Middle frontal gyrus (tissue), 1 donor: Measurements from ENCODE around the gene OXA1L.
"Not testable (repeated sequence)": the region's sequence is repeated elsewhere in the genome, so short reads cannot be mapped to it uniquely, and the experiment has no call there.

Experiments used
- DNase-seq: peaks from one replicate; pipeline ENCODE4 v3.0.0-alpha.2; 2015; ENCODE audit warnings: low spot score; ENCODE audit errors: extremely low spot score

The OXA1L gene

DNA sequence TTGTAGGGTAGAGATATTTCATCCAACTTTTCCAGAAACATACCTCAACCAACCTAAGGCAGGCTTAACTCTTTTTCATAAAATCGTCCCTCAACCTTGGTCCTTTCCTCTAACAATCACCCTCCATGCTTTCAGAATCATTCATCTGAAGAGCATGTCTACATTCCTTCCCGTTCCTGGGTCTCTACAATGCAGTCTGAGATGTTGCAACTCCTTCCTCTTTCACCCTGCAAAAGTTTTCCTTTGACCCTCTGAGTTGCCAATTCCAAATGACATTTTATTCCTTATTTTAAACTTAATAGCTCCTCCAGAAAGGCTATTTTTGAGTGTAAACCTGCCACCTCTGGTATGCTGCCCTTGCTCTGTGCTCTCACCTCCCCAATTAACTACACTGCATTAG lies 32.0 kb downstream of the OXA1L start:
- DNase-seq: no peak

DNA sequence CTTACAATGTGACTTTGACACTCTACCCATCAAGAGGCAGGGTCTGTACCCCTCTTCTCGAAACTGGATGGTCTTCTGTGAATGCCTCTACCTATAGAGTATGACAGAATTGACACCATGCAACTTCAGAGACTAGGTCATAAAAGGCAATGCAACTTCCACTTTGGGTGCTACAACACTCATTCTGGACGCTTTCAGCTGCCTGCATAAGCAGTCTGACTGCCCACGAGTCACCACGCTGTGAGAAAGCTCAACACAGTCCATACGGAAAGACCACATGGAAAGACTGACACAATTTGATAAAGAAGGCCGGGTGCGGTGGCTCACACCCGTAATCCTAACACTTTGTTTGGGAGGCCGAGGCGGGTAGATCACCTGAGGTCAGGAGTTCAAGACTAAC lies 33.9 kb downstream of the OXA1L start:
- no peak for DNase-seq

DNA sequence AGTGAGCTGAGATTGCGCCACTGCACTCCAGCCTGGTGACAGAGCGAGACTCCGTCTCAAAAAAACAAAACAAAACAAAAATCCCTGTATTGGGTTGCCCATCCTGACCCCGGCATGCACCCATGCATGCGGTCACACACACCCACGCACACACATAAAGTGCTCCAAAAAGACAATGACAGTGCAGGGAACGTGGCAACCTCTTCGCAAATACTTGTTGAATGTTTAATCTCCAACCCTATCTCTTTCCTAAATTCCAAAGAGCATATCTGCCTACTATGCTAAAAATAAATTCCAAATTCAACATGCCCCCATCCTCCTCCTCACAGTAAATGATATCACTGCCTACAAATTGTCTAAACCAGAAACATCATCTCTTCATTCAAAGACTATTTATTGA lies 35.2 kb downstream of the OXA1L start:
- DNase-seq: no peak

DNA sequence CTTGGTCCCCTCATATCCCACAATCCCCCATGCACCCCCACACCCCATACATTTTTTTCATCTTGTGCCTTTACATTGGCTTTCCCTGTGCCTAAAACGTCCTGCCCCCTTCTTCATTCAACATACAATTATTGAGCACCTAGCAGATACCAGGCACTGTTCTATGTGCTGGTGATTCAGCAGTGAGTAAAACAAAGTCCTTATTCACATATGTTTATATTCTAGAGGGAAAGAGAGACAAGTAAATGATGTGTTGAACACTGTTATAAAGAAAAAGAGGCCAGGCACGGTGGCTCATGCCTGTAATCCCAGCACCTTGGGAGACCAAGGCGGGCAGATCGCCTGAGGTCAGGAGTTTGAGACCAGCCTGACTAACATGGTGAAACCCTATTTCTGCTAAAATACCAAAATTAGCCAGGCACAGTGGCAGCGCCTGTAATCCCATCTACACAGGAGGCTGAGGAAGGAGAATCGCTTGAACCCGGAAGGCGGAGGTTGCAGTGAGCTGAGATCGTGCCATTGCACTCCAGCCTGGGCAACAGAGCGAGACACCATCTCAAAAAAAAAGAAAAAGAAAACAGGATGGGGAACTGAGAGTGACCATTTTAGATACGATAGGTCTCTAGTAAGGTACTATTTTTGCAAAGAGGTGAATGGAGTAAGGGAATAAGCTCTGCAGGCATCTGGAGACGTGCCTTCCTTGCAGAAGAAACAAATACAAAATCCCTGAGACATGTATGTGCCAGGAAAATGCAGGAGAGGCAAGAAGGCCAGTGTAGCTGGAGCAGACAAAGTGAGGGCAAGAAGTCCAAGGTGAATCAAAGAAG lies 36.6 kb downstream of the OXA1L start:
- DNase-seq: no peak

DNA sequence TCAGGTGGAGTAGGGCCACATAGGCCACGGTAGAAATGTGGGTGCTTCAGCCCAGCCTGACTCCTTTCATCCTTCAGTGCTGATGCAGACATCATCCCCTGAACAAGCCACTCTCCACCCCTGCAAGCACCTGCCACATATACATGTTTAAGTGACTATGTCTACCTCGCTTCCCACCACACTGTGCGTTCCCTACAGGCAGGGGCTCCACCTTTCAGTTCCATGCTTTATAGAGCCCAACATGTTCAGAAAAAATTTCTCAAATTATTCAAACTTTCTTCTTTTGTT lies 37.1 kb downstream of the OXA1L start:
- no peak for DNase-seq

DNA sequence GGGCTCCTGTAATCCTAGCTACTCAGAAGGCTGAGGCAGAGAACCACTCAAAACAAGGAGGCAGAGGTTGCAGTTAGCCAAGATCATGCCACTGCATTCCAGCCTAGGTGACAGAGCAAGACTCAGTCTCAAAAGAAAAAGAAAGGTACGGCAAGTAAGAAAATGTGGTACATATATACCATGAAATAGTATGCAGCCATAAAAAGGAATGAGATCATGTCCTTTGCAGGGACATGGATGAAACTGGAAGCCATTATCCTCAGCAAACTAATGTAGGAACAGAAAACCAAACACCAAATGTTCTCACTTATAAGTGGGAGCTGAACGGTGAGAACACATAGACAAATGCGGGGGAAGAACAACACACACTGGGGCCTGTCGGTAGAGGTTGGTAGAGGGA lies 38.7 kb downstream of the OXA1L start:
- not testable (repeated sequence) for DNase-seq

DNA sequence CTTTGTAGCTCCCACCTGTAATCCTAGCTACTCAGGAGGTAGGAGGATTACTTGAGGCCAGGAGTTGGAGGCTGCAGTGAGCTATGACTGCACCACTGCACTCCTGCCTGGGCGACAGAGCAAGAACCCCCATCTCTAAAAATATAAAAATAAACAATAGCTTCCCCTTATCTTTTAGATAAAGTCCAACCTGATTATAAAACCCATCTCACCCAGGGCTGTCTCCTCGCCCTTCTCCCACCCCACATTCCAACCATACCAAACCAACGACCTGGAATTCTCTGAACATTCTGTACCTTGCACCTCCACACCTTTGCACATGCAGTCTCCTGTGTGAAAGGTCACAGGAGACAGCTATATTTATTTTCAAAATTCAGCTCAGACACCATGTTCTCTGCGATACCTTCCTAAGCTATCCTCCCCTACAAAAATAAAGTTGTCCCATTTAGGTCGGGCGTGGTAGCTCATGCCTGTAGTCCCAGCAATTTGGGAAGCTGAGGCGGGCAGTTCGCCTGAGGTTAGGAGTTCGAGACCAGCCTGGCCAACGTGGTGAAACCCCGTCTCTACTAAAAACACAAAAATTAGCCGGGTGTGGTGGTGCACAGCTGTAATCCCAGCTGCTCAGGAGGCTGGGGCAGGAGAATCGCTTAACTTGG lies 41.1 kb downstream of the OXA1L start:
- no peak for DNase-seq

DNA sequence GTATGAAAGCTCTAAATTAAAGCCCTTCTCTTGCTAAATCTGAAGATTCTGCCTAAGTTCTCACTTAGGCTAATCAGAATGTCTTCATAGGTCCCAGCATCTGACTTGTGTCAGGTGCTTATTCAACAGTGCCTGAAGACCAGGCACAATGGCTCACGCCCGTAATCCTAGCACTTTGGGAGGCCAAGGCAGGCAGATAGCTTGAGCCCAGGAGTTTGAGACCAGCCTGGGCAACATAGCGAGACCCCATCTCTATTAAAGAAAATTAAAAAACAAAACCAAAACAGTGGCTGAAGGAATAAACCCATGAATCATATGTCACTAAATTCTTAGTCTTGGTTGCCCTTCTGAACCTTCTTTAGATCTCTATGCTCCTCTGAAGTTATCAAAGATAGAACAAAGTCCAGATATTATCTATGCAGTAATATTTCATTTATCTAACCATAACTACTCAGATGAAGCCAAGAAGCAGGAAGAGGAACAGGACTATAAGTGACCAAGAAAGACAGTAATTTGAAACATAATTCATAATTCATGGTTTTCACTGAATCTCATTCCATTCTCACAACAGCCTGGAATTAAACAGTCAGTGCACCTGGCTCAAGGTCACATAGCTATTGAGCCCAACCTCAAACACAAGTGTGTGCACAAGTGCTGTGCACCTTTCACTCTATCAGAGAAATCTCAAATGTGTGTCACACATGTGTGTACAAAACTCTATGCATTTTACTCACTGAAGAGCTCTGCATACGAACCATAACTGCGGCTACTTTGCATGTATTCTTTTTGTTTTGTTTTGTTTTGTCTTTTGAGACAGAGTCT lies 42.1 kb downstream of the OXA1L start:
- no peak for DNase-seq

DNA sequence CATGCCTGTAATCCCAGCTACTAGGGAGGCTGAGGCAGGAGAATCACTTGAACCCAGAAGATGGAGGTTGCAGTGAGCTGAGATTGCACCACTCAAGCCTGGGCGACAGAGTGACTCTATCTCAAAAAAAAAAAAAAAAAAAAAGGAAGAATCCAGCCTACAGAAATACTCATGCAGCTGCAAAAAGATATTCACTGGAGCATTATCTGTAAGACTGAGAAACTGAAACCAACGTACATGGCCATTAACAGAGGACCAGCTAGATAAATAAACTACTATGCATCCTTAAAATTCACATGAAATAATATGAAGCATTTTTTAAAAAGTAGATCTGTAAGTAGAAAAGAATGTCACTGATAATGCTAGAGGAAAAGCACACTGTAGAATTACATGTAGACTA lies 45.2 kb downstream of the OXA1L start:
- no peak for DNase-seq

DNA sequence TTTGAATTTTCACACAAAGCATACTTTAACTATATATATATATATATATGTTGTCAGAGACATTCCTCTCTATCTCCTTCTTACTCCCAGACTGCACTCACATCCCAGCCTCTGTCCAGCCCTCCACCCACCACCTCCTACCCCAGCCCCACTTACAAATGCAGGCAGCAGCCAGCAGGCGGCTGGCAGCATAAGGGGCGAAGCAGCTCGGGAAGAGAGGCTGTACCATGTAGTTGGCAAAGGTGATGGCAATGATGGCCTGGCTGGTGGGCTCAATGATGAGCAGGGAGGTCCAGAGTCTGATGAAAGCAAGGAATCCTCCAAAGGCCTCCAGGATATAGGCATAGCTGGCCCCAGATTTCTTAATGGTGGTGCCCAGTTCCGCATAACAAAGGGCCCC lies 46.3 kb downstream of the OXA1L start:
- DNase-seq: no peak

DNA sequence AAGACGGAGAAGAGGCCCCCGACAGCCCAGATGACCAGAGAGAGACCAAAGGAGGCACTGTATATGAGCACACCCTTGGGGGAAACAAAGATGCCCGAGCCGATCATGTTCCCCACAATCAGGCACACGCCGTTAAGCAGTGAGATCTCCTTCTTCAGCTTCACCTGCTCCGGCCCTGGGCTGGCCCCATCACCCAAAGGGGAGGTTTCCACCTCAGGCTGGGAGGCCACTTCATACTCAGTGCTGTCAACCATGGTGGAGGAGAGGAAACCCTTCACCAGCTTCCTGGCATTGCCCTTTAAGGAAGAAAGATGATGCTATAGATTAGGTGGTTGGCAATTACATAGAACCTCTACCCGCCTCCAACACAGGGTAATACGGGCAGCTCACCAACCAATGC lies 46.7 kb downstream of the OXA1L start:
- no peak for DNase-seq

DNA sequence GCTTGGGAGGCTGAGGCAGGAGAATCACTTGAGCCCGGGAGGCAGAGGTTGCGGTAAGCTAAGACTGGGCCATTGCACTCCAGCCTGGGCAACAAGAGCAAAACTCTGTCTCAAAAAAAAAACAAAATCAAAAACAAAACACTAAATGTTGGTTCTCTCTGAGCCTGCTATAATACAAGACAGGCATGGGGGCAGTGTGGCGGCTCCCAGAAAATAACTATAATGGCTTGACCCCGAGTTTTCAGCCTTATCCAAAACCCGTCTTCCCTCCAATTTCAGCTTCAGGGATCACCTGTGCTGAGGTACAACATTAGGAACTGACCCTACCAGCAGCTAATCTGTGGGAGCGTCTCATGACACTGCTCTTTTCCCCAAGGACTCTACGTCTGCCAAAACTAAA lies 47.9 kb downstream of the OXA1L start:
- DNase-seq: no peak

DNA sequence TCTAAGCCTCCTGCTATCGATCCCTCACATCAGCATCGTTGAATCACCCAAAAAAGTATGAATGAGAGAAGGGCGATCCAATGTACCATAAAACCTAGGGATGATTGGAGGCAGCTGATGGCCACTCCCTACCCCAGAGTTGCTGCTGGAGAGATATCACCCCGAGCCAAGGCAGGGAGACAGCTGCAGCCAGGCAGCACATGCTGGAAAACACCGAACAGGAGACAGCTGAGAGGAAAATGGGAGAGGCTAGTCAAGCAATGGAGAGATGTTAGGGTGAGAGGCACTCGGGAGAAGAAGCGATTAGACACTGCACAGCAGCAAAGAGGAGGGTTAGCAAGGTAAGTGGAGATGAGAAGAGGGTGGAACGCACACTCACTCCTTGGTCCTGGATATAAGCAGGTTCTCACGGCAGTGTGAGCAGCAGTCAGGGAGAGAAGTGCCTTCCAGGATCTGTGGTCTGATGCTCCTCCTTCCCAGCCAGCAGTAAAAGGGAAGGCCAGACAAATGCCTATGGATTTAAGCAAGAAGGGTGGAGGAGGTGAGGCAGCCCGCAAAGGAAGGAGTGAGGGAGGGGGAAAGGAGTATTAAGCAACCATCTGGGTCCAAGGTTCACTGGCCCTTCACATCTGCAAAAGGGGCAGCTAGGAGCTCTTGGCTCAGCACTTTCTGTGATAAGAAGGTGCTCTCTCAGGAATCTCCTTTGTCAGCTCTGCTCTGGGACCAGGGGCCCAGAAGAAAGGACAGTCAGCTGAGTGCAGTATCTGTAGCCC lies 48.6 kb downstream of the OXA1L start, which contains the start of gene SLC7A7:
Gene SLC7A7, minus strand, starts transcription at position 495 of the 773 bp plus-strand sequence. CDS start 2,037 bp downstream, outside the sequence.
- DNase-seq: no peak

DNA sequence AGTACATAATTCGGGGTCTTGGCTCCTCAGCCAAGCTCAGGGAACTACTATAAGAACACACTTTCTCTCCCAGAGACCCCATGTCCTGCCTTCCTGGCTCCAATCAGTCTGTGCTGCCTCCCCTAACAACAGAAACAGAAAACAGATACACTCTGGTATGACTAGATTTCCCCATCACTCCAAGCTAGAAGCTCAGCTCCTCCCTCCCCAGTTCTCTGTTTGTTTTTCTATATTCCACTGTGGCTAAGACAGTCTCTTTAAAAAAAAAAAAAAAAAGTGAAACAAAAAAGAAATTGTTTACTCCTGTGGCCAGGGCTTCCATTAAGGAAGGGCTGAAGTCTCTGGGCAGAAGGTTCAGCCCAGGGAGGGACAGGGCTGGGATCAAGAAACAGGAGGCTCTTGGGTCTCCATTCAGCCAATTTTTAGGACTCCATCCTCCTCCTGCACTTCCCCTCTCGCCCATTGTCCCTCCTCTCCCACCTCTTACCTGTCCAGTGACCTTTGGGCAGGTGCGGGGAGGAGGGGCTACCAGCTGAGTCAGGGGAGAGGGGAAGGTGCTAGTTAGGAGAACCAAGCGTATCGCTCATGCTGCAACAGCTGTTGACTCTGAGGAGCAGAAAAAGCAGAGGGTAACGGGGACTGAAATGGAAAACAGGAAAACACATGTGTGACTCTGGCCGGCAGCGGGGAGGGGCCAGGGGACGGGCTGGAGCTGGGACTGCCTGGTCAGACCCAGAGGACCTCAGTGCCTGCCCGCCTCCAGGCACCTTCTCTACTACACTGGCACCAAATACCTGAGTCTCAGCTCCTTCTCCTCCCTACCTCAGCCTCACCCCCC lies 52.9 kb downstream of the OXA1L start:
- no peak for DNase-seq

DNA sequence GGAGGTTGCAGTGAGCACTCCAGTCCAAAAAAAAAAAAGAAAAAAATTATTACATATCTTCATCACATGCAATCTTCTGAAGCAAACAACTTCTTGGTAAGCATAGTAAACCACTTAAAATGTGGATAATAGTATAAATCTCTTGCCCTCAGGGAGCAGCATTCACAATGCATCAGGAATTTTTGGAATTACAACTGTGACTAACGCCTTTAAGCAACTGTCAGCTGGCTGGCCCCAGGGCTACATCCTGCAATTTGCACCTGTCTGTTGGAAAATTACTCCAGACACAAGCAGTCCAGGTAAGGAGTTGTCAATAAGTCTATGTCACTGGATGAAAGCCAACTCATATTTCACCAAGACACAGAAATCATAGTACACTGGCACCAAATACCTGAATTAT lies 54.2 kb downstream of the OXA1L start:
- DNase-seq: no peak

DNA sequence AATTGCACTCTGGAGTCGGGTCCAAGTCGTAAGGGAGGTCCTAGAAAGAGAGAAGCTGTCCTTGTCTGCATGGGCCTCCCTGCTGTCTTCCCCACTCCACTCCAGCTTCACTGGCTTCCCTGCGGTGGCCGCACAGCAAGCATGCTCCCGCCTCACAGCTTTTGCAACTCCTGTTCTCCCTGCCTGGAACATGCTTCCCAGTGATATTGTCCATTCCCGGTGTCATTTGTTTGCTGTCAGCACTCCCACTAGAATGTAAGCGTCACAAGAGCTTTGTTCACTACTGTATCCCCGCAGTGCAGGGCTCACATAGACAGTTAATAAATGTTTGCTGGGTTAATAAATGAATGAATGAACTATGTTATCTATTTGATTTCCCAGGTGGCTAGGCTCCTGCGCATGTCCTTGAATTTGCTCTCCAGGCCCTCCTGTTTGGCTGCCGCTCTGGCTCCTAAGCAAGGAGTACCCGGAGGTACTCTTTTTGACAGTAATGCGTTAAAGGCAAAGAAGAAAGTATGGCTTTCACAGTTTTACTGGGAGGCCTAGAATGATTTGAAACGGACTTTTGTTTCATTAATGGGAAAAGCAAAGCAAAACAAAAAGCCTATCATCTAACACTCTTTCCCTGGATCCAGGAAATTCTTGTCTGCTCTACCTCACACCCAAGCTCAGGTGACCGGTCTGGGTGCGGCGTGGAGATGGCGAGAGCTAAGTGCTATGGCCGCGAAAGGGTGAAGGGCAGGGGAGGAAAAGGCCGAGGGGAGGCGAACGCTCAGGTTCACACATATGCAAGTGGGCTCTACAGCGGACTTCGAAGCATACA lies 54.9 kb downstream of the OXA1L start:
- DNase-seq: no peak

DNA sequence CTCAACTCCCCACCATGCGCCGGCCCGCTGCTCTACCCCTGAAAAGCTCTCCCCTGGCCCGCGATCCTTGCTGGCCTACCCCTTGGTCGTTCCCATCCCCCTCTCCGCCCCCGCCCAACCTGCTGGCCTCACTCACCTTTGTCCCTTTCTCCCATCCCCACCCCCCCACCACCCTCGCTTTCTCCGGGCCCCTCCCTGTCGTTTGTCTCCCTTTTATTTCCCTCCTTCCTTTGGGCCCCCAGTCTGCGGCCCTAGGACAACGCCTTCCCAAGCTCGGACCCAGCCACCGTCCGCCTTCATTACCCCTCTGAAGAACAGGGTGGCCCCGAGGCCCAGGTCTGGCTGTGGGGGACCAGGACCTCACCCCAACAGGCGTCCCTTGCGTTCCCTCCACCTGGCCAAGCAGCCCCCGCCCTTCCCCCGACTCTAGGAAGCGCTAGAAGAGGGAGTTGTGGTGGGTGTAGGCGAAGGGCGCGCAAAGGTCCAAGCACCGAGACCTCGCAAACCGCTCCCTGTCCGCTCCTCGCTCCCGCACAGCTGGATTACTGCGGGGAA lies 55.6 kb downstream of the OXA1L start:
- no peak for DNase-seq
